Measurements from ENCODE around the gene TMEM221.

The TMEM221 gene

DNA sequence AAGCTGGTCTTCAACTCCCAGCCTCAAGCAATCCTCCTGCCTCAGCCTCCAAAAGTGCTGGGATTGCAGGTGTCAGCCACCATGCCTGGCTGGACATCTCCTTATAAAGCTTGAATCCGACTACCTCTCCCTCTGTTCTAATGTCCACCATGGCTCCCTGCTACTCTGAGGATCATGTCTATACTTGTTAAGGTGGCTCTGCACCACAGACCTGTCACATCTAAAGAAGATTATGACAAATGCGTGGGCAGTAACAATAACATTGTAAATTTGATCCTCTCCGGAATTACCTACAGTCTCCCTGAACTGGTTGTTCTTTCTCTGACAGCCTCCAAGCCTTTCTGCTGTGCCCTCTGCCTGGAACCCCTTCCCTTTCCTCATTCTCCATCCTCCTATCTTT, 10.5 kb upstream of the TMEM221 start:
- Mint-ChIP-seq H3K4me1 (peaks cover 5% of the 10 kb centered on the region), H3K27ac (peak overlapping the region in 2 of 3 experiments; percentile 29 to 40), H3K27me3 (ENCODE audit: low read depth) (peaks cover 54% of the 10 kb centered on the region), H3K9me3 (no peaks in the 10 kb centered on the region), H3K36me3 (ENCODE audit: low read depth) (no peaks in the 10 kb centered on the region), H3K4me3 (peak overlapping the region in 1 of 3 experiments; percentile 4)
- TF ChIP-seq, protein P1, sequence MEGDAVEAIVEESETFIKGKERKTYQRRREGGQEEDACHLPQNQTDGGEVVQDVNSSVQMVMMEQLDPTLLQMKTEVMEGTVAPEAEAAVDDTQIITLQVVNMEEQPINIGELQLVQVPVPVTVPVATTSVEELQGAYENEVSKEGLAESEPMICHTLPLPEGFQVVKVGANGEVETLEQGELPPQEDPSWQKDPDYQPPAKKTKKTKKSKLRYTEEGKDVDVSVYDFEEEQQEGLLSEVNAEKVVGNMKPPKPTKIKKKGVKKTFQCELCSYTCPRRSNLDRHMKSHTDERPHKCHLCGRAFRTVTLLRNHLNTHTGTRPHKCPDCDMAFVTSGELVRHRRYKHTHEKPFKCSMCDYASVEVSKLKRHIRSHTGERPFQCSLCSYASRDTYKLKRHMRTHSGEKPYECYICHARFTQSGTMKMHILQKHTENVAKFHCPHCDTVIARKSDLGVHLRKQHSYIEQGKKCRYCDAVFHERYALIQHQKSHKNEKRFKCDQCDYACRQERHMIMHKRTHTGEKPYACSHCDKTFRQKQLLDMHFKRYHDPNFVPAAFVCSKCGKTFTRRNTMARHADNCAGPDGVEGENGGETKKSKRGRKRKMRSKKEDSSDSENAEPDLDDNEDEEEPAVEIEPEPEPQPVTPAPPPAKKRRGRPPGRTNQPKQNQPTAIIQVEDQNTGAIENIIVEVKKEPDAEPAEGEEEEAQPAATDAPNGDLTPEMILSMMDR (IDR thresholded peaks at IDR 0.05; ENCODE audit: unreplicated experiment in 3 of 3) = no peak

DNA sequence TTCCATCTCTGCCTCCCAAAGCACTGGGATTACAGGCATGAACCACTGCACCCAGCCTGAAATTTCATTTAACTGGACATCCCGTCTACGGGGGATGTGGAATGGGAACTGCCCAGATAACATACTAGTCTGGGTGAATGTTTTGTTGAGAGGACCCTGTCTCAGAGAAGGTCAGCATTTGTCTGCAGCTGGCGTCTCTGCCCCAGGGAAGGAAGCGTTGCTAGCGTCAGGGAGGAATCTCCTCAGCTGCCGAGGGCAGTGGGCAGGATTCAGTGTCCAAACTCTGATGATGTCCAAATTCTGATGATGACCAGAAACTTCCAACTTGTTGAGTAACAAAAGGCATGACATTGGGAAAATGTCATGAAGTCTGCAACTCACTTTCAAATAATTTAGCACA, 9.1 kb upstream of the TMEM221 start:
- Mint-ChIP-seq H3K36me3 (ENCODE audit: low read depth) (no peaks in the 10 kb centered on the region), H3K27ac (peak overlapping the region in 2 of 3 experiments; percentile 45 to 95), H3K27me3 (ENCODE audit: low read depth) (peaks cover 65% of the 10 kb centered on the region), H3K9me3 (no peaks in the 10 kb centered on the region), H3K4me3 (peak overlapping the region in 1 of 3 experiments; percentile 43), H3K4me1 (peaks cover 10% of the 10 kb centered on the region)
- TF ChIP-seq, protein P1 (IDR thresholded peaks at IDR 0.05; ENCODE audit: unreplicated experiment in 3 of 3) = no peak

DNA sequence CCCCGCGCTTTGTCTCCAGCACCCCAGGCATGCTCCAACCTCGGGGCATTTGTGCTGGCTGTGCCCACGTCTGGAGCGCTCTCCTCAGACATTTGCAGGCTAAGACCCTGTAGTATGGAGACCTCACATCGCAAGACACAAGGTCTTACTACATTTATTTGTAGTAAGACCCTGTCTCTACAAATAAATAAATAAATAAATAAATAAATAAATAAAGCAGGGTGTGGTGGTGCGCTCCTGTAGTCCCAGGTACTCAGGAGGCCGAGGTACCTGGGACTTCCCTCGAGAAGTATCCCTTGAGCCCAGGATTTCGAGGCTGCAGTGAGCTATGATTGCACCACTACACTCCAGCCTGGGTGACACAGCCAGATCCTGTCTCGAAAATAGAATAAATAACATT, 7.7 kb upstream of the TMEM221 start:
- TF ChIP-seq, protein P1 (IDR thresholded peaks at IDR 0.05; ENCODE audit: unreplicated experiment in 3 of 3) = no peak
- Mint-ChIP-seq H3K4me3 (no peak overlapping the region), H3K27ac (no peak overlapping the region), H3K4me1 (peaks cover 10% of the 10 kb centered on the region), H3K9me3 (no peaks in the 10 kb centered on the region), H3K27me3 (ENCODE audit: low read depth) (peaks cover 68% of the 10 kb centered on the region), H3K36me3 (ENCODE audit: low read depth) (no peaks in the 10 kb centered on the region)

DNA sequence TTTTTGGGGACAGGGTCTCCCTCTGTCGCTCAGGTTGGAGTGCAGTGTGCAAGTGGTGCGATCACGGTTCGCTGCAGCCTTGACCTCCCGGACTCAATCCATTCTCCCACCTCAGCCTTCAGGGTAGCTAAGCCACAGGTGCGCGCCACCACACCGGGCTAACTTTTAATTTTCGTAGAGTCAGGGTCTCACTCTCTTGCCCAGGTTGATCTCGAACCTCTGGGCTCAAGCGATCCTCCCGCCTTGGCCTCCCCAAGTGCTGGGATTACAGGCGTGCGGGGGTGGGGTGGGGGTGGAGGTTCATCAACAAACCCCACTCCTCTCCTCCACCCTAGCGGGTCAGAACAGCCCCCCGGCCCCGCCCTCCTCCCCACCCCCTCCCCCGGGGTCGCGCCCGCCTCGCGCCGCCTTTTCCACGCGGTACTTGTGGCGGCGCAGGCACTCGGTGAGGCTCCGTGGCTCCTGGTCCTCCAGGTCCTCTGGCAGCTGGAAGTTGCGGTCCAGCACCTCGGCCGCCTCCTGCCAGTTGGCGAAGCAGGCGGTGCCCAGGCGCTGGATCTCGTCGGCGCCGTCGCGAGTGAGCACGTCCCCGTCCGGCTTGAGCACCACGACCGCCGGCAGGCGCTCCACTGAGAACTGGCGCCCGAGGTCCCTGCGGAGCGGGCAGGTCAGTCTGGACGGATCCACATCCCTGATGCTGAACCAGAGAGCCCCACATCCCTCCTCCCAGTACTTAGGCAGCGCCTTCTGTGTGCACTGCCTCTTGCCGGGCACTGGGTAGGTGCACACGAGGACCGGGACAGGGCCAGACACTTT, 7.0 kb upstream of the TMEM221 start:
- Mint-ChIP-seq H3K4me3 (no peak overlapping the region), H3K27ac (no peak overlapping the region), H3K9me3 (no peaks in the 10 kb centered on the region), H3K4me1 (peaks cover 10% of the 10 kb centered on the region), H3K27me3 (ENCODE audit: low read depth) (peaks cover 67% of the 10 kb centered on the region), H3K36me3 (ENCODE audit: low read depth) (no peaks in the 10 kb centered on the region)
- TF ChIP-seq, protein P1 (IDR thresholded peaks at IDR 0.05; ENCODE audit: unreplicated experiment in 3 of 3) = no peak

DNA sequence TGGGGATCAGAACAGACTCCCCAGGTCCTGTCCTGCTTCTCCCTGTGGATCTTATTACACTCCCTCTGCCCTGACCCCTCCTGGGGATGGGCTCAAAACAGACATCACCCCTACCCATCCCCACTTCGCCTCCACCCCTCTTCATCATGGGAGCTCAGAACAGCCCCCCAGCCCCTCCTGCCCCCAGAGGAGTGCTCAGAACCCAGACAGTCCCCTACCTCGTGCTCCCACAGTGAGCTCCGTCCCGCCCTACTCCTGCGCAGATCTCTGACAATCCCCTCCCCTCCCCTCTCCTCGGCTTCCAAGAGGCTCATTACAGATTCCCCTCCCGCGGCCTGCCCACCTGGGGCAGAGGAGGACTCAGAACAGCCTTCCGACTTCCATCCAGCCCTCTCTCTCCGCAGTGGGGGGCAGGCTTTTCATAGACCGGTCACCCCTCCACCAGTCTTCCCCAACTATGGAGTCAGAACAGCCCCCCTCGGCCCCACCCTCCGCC, 6.2 kb upstream of the TMEM221 start:
- H3K27ac Mint-ChIP-seq = peak overlapping the region in 1 of 3 experiments; percentile 40
- H3K9me3 Mint-ChIP-seq = no peaks in the 10 kb centered on the region
- no peaks in the 10 kb centered on the region for H3K36me3 Mint-ChIP-seq (ENCODE audit: low read depth)
- peak overlapping the region in 2 of 3 experiments; percentile 14 to 32 for H3K4me3 Mint-ChIP-seq
- H3K4me1 Mint-ChIP-seq = peaks cover 10% of the 10 kb centered on the region
- H3K27me3 Mint-ChIP-seq (ENCODE audit: low read depth) = peaks cover 72% of the 10 kb centered on the region
- TF ChIP-seq, protein P1 (IDR thresholded peaks at IDR 0.05; ENCODE audit: unreplicated experiment in 3 of 3) = no peak

All from nephron (organoid).